ENCODE measurements around the gene ABCG8. TPM values are rescaled to one million over a fixed set of nuclear protein-coding genes. Genes with fewer than 3 reads are reported as not detected.

ABCG8 gene
- polyA plus RNA-seq, 10 donors: 0.04 to 0.12 (median 0.04) TPM; not detected in 2

DNA sequence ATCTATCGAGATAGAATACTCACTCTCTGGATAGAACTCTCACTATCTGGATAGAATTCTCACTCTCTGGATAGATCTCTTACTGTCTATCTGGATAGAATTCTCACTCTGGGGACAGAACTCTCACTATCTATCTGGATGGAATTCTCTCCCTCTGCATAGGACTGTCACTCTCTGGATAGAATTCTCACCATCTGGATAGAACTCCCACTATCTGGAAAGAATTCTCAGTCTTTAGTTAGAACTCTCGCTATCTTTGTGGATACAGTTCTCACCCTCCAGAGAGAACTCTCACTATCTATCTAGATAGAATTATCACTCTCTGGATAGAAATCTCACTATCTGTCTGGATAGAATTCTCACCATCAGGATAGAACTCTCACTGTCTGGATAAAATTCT is 16.5 kb downstream of the ABCG8 start:
- no peak for DNase-seq

GRCh38 chr2:43872151-43872550 is 33.4 kb downstream of the ABCG8 start:
- DNase-seq: no peak

DNA sequence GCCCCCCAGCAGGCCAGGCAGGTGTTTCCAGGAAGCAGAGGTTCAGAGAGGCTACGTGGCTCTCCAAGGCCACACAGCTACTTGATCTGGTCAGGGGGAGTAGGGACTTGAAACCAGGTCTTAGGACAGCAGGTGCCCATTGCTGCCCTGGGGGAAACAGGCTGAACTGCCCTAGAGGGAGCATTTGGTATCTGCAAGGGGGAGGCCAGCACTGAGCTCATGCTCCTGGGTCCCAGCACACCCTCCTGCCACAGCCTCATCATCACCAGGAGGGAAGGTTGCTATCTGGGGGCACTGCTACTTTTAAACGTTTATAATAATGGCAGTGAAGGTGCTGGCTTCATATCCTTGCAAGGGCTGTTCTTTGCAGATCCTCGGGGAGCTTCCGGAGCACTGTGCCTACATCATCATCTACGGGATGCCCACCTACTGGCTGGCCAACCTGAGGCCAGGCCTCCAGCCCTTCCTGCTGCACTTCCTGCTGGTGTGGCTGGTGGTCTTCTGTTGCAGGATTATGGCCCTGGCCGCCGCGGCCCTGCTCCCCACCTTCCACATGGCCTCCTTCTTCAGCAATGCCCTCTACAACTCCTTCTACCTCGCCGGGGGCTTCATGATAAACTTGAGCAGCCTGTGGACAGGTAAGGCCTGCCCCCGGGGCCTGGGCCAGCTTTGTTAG is 36.1 kb downstream of the ABCG8 start:
- DNase-seq: no peak

DNA sequence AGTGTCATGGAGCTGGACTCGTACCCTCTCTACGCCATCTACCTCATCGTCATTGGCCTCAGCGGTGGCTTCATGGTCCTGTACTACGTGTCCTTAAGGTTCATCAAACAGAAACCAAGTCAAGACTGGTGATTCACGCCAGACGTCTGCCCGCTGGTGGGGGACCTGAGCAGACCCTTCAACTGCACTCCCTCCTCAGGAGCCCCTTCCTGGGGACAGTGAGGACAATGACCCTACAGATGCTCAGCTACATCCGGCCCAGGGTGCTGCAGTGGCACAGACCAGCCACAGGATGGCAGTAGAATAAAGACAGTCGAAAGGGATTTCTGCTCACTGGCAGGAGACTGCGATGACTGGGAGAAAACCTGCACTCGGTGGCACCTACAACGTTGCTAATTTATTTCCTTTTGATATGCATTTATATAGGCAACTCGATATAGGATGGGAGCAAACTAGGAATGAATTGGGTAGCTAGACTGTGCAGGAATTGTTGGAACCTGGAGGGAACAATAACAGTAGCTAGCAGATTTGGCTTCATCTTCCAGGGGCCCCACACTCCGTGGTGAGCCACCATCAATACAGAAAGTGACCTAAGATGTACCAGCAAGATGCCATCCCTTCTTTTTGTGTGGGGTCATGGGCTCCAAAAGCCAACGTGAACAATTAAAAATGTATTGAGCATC is 39.2 kb downstream of the ABCG8 start:
- DNase-seq: peak; percentile 17 to 47 (median 19)

DNA sequence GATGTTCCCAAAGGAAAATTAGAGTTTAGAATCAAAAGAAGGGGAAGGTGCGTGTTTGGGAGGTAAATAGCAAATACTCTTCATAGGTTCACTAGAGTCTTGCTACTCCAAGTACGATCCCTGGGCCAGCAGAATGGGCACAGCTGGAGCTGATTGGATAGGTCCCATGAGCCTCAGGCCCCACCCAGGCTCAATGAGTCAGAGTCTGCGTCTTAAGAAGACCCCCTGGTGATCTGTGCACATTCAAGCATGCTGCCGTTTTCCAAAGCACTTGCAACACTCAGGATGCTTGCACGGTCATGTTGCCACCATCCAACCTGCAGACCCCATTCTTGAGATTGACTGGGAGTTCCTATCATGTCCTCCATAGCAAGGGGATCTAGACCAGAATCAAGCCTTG is 40.5 kb downstream of the ABCG8 start:
- DNase-seq: no peak

GRCh38 chr2:43880471-43880870 is 41.7 kb downstream of the ABCG8 start:
- no peak for DNase-seq

DNA sequence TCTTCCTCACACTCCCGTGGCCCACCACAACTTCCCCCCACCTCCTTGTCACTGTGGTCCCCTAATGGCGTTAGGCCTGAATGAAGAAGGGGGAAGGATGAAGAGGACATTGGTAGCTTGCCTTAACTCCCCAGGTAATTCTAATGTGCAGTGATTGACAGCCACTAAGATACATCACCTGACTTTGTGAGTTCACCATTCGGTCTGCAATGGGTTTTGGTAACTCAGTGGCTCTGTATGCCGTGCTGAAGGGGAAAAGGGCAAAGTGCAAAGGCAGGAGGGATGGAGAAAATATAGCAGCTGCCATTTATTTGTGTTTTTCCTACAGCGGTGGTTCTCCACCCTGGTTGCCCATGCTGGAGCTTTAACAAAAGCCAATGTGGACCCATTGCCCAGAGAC is 42.2 kb downstream of the ABCG8 start:
- DNase-seq: no peak

DNA sequence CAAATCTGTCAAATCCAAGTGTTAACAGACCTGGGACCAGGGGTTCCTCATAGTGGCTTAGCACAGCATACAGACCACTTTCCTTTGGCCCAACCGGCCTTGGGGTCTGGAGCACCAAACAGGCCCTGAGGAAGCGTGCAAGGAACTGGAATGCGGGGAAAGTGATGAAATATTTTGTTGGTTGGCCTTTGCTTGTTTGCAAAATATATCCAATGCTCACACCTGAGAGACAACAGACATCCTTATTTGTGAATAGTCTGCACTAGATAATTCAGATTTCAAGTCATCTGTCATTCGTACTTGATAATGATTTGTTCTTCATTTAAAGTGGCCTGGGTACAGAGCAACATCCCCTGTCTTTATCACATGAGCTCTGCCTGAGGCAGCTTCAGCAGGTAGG is 43.5 kb downstream of the ABCG8 start:
- DNase-seq: no peak

GRCh38 chr2:43884689-43885088 is 45.9 kb downstream of the ABCG8 start:
- DNase-seq: no peak

- DNase-seq: no peak
These were observed 46.4 kb downstream of the ABCG8 start for GRCh38 chr2:43885132-43885632.

DNA sequence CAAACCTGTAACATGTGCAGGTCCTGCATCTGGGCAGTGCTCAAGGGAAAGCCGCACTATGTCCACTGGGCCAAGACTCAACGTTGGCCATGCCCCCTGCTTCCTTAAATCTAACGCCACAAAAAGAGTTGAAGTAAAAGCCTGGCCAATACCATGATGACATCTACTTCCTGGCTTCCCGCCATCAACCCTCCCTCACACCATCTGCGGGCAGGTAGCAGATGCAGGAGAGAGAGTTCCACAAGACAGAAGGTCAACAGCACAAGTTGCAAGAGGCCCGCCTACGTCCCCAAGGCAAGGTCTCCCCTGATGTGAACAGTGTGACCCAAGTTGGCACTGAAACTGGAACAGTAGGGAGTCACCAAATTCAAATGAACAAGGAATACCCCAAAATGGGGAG is 48.4 kb downstream of the ABCG8 start:
- no peak for DNase-seq

- no peak for DNase-seq
These were observed 50.6 kb downstream of the ABCG8 start for GRCh38 chr2:43889416-43889815.

GRCh38 chr2:43890855-43891254 is 52.1 kb downstream of the ABCG8 start:
- DNase-seq: no peak

DNA sequence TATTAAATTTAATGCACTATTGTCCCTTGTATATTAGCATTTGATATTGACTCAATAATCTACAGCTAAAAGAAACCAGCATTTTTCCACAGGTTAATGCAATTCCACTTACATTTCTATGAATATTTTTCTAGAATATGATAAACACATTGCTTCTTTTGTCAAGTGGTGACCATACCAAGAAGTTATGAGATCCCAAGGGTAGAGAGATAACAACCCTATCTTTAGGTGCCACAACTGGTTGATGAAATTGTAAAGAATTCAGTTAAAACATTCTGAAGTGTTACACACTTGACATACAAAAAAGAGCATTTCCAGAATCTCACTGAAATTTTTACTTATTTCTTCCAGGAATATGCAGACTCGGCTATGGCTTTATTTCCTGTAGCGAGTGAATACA is 56.0 kb downstream of the ABCG8 start:
- no peak for DNase-seq

GRCh38 chr2:43896906-43897305 is 58.1 kb downstream of the ABCG8 start:
- DNase-seq: no peak

DNA sequence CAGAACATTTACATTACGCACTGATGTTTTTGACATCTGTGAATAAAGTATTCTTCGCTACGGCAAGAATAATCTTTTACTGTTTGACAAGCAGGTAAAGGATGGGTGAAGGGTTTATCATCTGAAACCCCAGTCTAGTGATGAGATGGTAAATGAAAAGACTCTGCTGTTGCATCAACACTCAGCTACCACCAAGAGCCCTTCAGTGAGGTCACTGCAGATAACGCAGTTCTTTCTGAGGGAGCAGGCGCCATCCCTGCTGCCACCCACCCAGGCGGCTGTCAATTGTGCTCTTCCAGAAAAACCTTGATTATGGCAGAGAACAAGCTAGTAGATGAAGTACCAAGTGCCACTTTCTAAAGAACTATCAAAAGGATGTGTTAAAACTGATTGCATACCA is 58.7 kb downstream of the ABCG8 start:
- no peak for DNase-seq

DNA sequence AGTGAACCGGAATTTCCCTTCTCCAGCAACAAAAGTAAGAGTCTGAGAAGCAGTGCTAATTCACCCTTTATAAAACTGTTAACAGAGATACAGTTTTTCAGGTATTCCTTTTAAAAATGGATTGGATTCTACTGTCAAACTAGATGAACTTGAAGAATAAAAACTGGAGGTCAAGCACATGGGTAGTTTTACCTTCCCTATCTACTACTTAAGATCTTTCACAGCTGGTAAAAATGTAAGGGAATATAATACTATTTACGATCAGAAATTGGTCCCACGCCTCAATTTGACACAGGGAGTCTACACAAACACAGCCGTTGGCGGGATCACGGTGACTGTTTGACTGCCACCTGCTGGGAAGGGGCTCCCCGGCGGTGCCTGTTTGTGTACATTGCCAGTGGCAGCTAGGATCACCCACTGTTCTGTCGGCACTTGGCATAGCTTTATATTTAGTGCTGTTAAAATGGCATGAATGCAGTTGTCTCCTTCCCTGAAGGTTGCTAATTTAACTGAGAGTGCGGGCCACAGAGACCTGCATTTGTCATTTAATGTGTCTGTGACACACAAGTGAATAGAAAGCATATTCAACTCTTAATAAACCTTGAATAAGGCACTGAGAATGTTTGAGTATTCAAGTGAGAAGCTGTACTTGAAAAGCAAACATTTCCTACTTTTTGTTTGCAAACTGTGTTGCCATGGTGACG is 59.5 kb downstream of the ABCG8 start:
- DNase-seq: peak; percentile 5 to 8 (median 6)

GRCh38 chr2:43898838-43899346 is 60.1 kb downstream of the ABCG8 start:
- no peak for DNase-seq

GRCh38 chr2:43899589-43899988 is 60.8 kb downstream of the ABCG8 start:
- DNase-seq: no peak

DNA sequence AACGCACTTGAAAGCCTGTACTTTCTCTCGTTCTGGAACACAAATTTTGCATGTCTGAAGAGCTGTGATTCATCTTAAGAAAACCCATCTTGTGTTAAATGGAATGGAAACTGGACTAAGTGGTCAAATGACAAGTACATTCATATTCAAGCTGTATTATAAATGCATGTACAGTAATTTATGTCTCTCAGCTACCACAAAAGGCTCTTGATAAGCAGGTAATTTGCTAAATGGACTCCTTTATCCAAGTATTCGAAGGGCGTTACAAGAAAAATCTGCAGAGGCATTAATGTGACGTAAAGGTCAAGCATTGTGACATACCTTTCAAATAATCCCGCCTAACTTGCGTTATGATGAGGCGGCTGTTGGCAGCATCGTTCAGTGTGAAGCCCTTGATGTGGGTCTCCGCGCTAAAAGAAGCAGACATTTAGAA is 66.6 kb downstream of the ABCG8 start:
- no peak for DNase-seq

GRCh38 chr2:43905871-43906270 is 67.1 kb downstream of the ABCG8 start:
- no peak for DNase-seq

- no peak for DNase-seq
These were observed 67.8 kb downstream of the ABCG8 start for GRCh38 chr2:43906448-43907109.

Measured in muscle of back (tissue), 11 donors.